Stimulated activated CD4-positive, alpha-beta T cell treated with anti-CD3 and anti-CD28 coated beads, Interleukin-1b, Interleukin-23, amount 100 ng/mL, for 24 hours (primary cell): ENCODE measurements around the gene ZRANB2.

Experiments used
- DNase-seq, 4 experiments: peaks; one replicate each; pipeline ENCODE4 v3.0.0-alpha.2; 2020; ENCODE audit warnings: low read depth in 4 of 4, low spot score in 1 of 4

The ZRANB2 gene

GRCh38 chr1:71080739-71081696 is at the start of gene ZRANB2:
ZRANB2 (minus strand) TSS chr1:71081035; CDS start chr1:71080995, 40 bp downstream.
- peak; percentile 73 to 81 (median 78) for DNase-seq

- DNase-seq, result no peak
Measured at GRCh38 chr1:71128060-71128459, 47.2 kb upstream of the ZRANB2 start.

GRCh38 chr1:71118086-71118485 is 37.3 kb upstream of the ZRANB2 start:
- DNase-seq, result no peak

DNA sequence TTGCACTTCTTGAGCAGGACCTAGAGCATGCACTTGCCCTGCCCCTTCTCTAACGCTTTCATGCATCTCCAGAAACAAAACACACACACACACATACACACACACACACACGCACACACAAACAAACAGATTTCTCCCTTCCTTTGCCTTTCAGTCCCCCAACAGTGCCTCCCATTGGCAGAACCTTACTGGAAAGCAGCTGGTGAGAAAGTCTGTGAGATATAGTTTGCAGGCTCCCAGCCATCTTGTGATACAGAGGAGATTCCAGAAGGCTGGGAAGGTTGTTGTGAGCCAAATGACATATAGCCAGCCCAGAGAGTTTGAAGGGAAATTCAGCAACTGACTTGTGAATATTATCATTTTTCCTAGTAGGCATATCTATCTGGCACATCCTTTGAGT is 35.9 kb upstream of the ZRANB2 start:
- DNase-seq, result no peak

- DNase-seq, result no peak
Measured at GRCh38 chr1:71106658-71107322, 26.0 kb upstream of the ZRANB2 start.

DNA sequence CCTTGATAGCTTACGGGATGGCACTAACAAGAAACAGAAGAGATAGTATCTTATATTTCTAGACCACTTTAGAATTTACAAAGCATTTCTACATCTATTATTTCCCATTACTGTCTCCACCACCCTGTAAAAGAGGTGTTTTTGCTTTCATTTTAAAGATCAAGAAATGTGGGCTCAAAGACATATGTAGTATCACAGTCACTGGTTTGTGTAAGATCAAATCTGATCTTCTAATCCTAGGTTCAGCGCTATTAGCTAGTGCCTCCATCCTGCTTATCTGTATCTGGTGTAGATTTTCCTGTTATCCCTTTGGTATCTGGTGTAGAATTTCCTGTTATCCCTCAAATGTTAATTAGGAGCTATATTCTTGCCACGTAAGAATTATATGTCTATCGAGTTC is 23.6 kb upstream of the ZRANB2 start:
- DNase-seq, result no peak

GRCh38 chr1:71101839-71102376 is 21.1 kb upstream of the ZRANB2 start:
- no peak for DNase-seq

DNA sequence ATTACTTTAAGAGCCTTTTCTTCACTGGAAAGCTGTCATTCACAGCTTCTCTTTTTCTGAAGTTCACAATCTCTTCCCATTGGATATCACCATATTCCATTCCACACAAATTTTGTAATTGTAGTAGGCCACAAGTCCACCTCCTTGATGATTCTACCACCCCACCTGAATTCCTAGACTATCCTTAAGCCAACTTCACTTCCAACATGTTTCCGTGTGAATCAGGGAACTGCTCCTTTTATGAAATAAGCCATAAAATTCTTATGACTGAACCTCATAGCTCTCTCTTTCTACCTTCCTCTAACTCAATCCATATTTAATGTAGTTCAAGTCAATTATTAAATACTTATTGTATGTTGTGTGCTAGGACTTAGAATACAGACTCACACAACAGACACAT is 16.6 kb upstream of the ZRANB2 start:
- no peak for DNase-seq

- DNase-seq, result no peak
Measured at GRCh38 chr1:71094913-71095312, 14.1 kb upstream of the ZRANB2 start.

DNA sequence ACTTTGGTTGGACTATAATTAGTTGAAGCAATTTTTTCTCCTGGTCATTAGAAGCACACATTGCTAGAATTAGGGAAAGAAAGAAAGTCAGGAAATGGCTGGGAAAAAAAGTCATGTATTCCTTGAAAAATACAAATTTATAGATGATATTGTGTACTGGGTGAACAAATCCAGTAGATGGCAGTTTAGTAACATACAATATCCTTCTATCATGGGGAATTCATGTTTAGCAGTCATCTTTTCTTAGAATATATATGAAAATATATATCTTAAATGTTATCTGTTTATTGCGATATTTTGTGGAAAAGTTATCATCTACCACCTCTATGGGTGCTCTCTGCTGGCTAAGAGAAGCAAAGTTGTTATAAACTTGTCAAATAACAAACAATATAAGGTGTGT is 13.1 kb upstream of the ZRANB2 start:
- no peak for DNase-seq

GRCh38 chr1:71089536-71090270 is 8.9 kb upstream of the ZRANB2 start:
- no peak for DNase-seq

GRCh38 chr1:71088645-71089287 is 7.9 kb upstream of the ZRANB2 start:
- DNase-seq, result no peak

DNA sequence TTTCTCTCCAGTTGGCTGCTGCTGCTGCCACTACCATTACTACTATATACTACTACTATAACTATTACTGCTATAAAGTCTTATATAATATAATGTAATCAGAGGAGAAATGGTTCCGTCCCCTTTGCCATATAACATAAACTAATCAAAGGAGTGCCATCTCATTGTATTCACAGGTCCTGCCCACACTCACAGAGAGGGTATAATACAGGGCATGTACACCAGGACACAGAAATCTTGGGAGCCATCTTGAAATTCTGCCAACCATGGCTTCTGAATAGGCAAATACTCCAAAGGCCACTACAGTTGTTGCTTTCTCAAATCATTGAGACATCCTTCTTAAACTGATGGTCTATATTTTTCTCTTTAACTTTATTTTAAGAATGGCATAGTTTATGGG is 6.9 kb upstream of the ZRANB2 start:
- DNase-seq, result no peak

DNA sequence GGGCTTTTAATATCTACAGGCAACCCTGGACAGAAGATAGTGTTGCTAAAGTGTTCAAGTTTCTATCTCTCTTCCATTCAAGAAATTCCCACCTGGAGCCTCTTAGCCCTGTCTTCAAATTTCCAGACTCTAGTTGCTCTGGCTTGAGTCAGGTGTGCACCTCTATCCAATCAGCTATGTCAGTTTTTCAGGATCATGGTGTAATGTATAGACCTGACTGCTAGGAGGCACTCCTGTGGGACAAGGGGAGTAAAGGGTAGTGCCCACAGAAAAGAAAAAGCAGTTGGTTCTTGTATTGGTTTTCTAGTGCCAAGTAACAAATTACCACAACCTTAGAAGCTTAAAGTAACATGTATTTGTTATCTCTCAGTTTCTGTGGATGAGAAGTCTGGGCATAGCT is 6.2 kb upstream of the ZRANB2 start:
- no peak for DNase-seq

GRCh38 chr1:71086331-71086730 is 5.5 kb upstream of the ZRANB2 start:
- no peak for DNase-seq

DNA sequence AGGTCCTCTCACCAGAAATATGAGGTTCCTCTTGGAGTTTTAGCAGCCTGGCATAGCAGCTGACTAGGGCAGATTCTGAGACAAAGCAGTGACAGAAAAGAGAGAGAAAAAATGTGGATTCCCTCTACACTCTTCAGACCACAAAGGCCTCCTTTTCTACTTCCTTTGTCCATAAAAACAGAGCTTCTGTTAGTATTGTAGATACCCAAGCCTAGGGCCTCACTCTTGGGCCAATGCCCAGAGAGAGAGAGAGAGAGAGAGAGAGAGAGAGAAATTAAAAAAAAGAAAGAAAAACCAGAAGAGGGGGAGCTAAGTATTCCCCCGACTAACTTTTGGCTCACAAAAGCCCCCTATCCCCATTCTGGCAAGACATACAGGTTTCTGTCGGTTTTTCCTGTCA is 2.4 kb upstream of the ZRANB2 start:
- DNase-seq, result no peak

- no peak for DNase-seq
Measured at GRCh38 chr1:71081697-71082080, 854 bp upstream of the ZRANB2 start.

DNA sequence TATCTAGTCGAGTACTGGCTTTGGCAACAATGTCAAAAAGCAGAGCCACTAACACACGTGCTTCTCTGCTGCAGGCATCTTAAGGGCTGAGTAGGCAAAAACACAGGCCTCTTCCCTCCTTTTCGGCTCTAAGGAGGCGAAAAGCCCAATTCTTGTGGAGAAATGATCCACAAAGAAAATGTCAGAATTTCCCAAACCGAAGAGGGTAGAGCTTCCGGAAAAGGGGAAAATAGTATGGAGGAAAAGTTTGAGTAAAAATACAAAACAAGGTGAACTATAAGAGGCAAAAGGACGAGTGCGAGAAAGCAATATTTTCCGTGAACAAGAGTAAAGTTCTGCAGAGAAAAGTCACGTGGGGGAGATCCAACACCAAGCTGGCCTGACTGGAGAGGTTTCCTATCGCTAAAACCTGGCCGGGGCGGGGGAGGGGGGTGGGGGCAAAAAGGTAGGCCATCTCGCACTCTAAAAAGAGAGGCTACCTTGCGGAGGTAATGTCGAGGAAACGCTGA is 551 bp downstream of the ZRANB2 start:
- peak in 2 of 4 experiments; percentile 2 to 5 for DNase-seq

- no peak for DNase-seq
Measured at GRCh38 chr1:71074681-71075080, 6.2 kb downstream of the ZRANB2 start.

GRCh38 chr1:71072273-71072672 is 8.6 kb downstream of the ZRANB2 start:
- DNase-seq, result no peak

- DNase-seq, result no peak
Measured at GRCh38 chr1:71071720-71072119, 9.1 kb downstream of the ZRANB2 start.
